ENCODE results near the gene SPPL3.

Gene SPPL3

DNA sequence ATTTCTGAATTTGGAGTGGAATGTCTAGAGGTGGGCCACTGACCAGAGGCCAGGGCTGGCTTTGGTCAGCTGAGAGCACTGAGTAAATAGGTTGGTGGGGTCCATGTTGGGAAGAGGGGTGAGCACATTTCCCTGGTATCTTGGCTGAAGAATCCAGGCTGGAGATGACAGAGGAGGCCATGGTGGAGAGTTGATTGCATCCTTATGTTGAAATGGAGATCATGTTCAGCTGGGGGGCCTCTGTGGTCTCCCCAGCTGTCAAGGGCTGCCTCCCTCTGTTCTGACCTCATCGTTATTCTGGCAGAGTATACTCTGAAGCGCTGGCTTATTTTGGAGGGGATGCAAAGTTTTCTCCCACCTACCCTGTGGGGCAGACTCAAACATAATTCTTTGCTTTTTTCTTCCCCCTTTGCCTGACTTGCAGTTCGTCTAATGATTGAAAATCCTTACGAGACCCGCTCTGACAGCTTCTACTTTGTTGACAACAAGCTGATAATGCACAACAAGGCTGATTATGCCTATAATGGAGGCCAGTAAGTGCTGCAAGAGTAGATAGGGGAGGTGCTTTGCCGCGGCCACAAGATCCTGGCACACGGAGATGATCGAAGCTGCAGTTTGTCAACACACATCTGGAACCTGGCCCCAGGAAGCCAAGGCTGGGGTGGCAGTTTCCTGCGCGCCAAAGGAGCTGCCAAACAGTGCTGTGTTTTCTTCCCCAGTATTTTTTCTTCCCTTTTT, 184.5 kb downstream of the SPPL3 start:
- DNase-seq = no peak

DNA sequence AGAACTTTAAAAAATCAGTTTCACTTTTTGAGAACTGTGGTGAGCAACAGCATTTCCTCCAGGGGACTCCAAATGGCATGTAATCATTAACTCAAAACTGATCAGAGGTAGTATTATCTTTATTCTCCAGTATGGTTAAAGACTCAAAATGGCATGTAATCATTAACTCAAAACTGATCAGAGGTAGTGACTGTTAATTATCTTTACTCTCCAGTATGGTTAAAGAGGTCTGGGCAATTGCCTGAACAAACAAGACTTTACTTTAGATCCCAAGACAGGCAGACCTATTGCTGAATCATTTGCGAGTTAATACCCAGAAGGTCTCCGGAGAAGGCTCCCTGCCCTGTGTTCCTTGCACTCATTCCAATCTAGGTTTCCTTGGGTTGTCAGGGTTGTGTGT, 185.1 kb downstream of the SPPL3 start:
- no peak for DNase-seq

GRCh38 chr12:120718055-120718454, 186.1 kb downstream of the SPPL3 start:
- DNase-seq = no peak

DNA sequence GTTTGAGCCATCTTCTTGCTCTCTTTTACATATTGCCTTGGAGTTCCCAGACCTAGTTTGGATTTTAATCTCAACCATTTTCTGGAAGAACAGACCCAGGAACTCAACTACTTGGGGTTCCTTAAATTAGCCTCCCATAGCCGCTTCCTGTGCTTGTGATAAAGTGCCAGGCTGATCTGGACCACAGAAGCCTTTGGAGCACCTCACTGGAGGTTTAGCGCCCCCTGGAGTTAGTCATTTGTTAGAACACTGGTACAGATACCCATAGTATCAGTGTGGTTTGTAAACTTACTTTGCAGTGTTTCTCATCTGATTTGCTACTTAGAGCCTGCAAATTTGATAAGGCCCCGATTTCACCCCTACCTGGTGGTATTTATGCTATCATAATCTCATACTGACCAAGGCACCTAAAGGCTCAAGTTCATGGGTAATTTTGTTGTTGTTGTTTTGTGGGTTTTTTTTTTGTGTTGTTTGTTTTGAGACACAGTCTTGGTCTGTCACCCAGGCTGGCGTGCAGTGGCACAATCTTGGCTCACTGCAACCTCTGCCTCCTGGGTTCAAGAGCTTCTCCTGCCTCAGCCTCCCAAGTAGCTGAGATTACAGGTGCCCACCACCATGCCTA, 190.2 kb downstream of the SPPL3 start:
- DNase-seq = peak; percentile 85

GRCh38 chr12:120712610-120713009, 191.5 kb downstream of the SPPL3 start:
- DNase-seq = no peak
